Hepatic stellate cell (primary cell): Measurements from ENCODE around the gene ANKMY1.

Source experiments
- DNase-seq: peaks from one replicate; pipeline ENCODE4 v3.0.0; 2011; ENCODE audit warnings: low spot score

The ANKMY1 gene

GRCh38 chr2:240557808-240558207 lies at the start of gene ANKMY1:
TSS of gene ANKMY1 (minus strand) at chr2:240557988. CDS start at chr2:240557335, 653 bp downstream.
- peak; percentile 86 for DNase-seq

- no peak for DNase-seq
Observed at GRCh38 chr2:240605867-240606743, 48.3 kb upstream of the ANKMY1 start.

- DNase-seq: no peak
Observed at GRCh38 chr2:240604939-240605716, 47.3 kb upstream of the ANKMY1 start.

GRCh38 chr2:240604291-240604938 lies 46.6 kb upstream of the ANKMY1 start:
- peak; percentile 93 for DNase-seq

GRCh38 chr2:240603846-240604245 lies 46.1 kb upstream of the ANKMY1 start:
- DNase-seq: no peak

- DNase-seq: no peak
Observed at GRCh38 chr2:240603081-240603835, 45.5 kb upstream of the ANKMY1 start.

GRCh38 chr2:240602266-240603050 lies 44.7 kb upstream of the ANKMY1 start:
- no peak for DNase-seq

GRCh38 chr2:240601831-240602160 lies 44.0 kb upstream of the ANKMY1 start:
- no peak for DNase-seq

GRCh38 chr2:240601061-240601830 lies 43.5 kb upstream of the ANKMY1 start:
- DNase-seq: no peak

GRCh38 chr2:240600451-240600961 lies 42.7 kb upstream of the ANKMY1 start:
- DNase-seq: no peak

- no peak for DNase-seq
Observed at GRCh38 chr2:240599141-240599583, 41.4 kb upstream of the ANKMY1 start.

GRCh38 chr2:240598311-240598911 lies 40.6 kb upstream of the ANKMY1 start:
- no peak for DNase-seq

GRCh38 chr2:240597419-240598181 lies 39.8 kb upstream of the ANKMY1 start:
- DNase-seq: no peak

- DNase-seq: no peak
Observed at GRCh38 chr2:240597054-240597418, 39.2 kb upstream of the ANKMY1 start.

- no peak for DNase-seq
Observed at GRCh38 chr2:240596491-240596931, 38.7 kb upstream of the ANKMY1 start.

- no peak for DNase-seq
Observed at GRCh38 chr2:240596080-240596460, 38.3 kb upstream of the ANKMY1 start.

- DNase-seq: peak; percentile 49
Observed at GRCh38 chr2:240595381-240596079, 37.7 kb upstream of the ANKMY1 start.
